ENCODE results near the gene PRG3. TPM values are rescaled to one million over a fixed set of nuclear protein-coding genes. Genes with fewer than 3 reads are reported as not detected.

Gene PRG3
- total RNA-seq, 1 experiment from 2014 or later: not detected

DNA sequence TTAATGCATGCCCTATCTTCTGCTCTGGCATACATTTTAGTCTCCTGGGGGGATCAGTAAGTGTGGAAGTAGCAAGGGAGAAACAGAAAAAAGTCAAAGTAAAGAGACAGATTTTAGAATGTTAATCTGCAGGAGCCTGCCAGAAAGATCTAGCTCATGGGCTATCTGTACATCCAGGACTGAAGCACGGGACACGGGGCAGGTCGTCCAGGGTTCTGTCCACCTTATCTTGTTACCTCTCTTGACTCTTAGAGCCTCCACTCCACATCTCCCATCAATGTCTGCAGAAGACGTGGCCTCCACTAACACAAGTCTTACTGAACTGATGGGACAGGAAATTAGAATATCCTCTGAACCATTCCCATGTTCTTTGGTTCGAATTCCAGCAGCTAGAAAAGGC, 47.7 kb upstream of the PRG3 start (continued):
- TF ChIP-seq, protein P1, sequence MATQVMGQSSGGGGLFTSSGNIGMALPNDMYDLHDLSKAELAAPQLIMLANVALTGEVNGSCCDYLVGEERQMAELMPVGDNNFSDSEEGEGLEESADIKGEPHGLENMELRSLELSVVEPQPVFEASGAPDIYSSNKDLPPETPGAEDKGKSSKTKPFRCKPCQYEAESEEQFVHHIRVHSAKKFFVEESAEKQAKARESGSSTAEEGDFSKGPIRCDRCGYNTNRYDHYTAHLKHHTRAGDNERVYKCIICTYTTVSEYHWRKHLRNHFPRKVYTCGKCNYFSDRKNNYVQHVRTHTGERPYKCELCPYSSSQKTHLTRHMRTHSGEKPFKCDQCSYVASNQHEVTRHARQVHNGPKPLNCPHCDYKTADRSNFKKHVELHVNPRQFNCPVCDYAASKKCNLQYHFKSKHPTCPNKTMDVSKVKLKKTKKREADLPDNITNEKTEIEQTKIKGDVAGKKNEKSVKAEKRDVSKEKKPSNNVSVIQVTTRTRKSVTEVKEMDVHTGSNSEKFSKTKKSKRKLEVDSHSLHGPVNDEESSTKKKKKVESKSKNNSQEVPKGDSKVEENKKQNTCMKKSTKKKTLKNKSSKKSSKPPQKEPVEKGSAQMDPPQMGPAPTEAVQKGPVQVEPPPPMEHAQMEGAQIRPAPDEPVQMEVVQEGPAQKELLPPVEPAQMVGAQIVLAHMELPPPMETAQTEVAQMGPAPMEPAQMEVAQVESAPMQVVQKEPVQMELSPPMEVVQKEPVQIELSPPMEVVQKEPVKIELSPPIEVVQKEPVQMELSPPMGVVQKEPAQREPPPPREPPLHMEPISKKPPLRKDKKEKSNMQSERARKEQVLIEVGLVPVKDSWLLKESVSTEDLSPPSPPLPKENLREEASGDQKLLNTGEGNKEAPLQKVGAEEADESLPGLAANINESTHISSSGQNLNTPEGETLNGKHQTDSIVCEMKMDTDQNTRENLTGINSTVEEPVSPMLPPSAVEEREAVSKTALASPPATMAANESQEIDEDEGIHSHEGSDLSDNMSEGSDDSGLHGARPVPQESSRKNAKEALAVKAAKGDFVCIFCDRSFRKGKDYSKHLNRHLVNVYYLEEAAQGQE (IDR thresholded peaks at IDR 0.05; ENCODE audit: low read depth): no peak
- TF ChIP-seq ZNF274 (IDR thresholded peaks at IDR 0.05; ENCODE audit: low read depth, low read length) (no peak), RAD21 (IDR thresholded peaks at IDR 0.05; ENCODE audit: low read depth) (no peak), ZFX (IDR thresholded peaks at IDR 0.05) (no peak), SIN3A (IDR thresholded peaks at IDR 0.05; ENCODE audit: low read depth) (no peak), EGR1 (IDR thresholded peaks at IDR 0.05; ENCODE audit: low read depth) (no peak), ELF1 (IDR thresholded peaks at IDR 0.05; ENCODE audit: borderline replicate concordance, low read depth) (no peak), TCF7L2 (IDR thresholded peaks at IDR 0.05; ENCODE audit: borderline replicate concordance, extremely low read depth, insufficient read depth, insufficient read length) (no peak), CBX3 (IDR thresholded peaks at IDR 0.05; ENCODE audit: low read depth) (no peak), POLR2AphosphoS5 (IDR thresholded peaks at IDR 0.05; ENCODE audit: low read depth, low read length) (no peak)

DNA sequence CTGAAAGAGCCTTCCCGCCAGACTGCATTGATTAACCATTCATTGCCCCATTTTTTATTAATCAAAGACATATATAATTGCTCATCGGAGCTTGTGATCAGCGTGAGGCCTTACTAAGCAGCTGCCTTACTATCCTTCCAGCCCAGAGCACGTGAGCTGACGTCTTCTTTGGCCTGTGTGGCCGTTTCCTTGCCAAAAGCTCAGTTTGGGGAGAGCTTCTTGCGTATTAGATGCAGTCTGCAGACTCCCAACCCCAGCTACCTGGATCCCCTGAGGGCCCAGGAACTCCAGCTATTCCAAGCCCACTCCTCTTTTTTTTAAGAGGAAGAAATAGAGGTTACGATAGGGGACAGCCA, 46.8 kb upstream of the PRG3 start:
- H3K4me3 ChIP-seq (replicated peaks in 1 of 2; ENCODE audit: low read depth in 1 of 2, low read length in 2 of 2): peak overlapping the region in 1 of 2 experiments; percentile 57; a peak in 2 of 4 replicates
- POLR2A ChIA-PET: no interaction called here
- no peaks in the 10 kb centered on the region; a peak in 1 of 4 replicates for H3K36me3 ChIP-seq (ENCODE audit: control insufficient read depth in 1 of 2, insufficient read depth in 2 of 2, low read length in 2 of 2)
- CTCF ChIA-PET: interaction anchor here (1.0 kb wide), 1 partner anchor 78 kb away, joined by 3 read pairs; no protein-coding TSS in a partner anchor
- H3K79me2 ChIP-seq (ENCODE audit: insufficient read depth, low read length): peaks cover 8% of the 10 kb centered on the region; the same call in 1 of the 2 replicates
- H3K9me2 ChIP-seq (ENCODE audit: insufficient read depth): no peaks in the 10 kb centered on the region
- intact Hi-C loops (cut with micrococcal nuclease): no loop called here
- no peak overlapping the region for H3K9ac ChIP-seq (ENCODE audit: low read length)
- BruUV-seq (replicated peaks): no TSS peak
- peak overlapping the region; percentile 39; the same call in 1 of the 2 replicates for H3K27ac ChIP-seq (ENCODE audit: low read depth, low read length)
- ATAC-seq (no peak), DNase-seq (ENCODE audit: low read depth, low spot score) (no peak)
- RAD21 ChIA-PET (ENCODE audit: low non-redundant PET in 1 of 2, low total read pairs in 2 of 2, uncharacterized antibody in 2 of 2, unreplicated experiment in 2 of 2): no interaction called here
- no peaks in the 10 kb centered on the region for H3K9me3 ChIP-seq (ENCODE audit: control insufficient read depth in 1 of 2, insufficient read depth in 1 of 2, low read depth in 1 of 2, low read length in 2 of 2)
- H3K4me2 ChIP-seq (ENCODE audit: low read length): peak overlapping the region; percentile 75
- H3K4me1 ChIP-seq (ENCODE audit: control insufficient read depth in 1 of 2, insufficient read depth in 2 of 2, low read length in 2 of 2): peaks cover 9 to 21% of the 10 kb centered on the region in 2 experiments
- no peak overlapping the region for H2AFZ ChIP-seq (ENCODE audit: low read depth, low read length, poor library complexity, severe bottlenecking)
- peaks cover 13% of the 10 kb centered on the region for H3K27me3 ChIP-seq (ENCODE audit: insufficient read depth, low read length)
- H4K20me1 ChIP-seq (ENCODE audit: insufficient read depth): no peaks in the 10 kb centered on the region
- TF ChIP-seq ELF1 (IDR thresholded peaks at IDR 0.05; ENCODE audit: borderline replicate concordance, low read depth) (no peak), ZFX (IDR thresholded peaks at IDR 0.05) (no peak), ZNF274 (IDR thresholded peaks at IDR 0.05; ENCODE audit: low read depth, low read length) (no peak), MAX (IDR thresholded peaks at IDR 0.05) (no peak), ATF3 (IDR thresholded peaks at IDR 0.05) (no peak), TCF7L2 (IDR thresholded peaks at IDR 0.05; ENCODE audit: borderline replicate concordance, extremely low read depth, insufficient read depth, insufficient read length) (no peak), POLR2AphosphoS5 (IDR thresholded peaks at IDR 0.05; ENCODE audit: low read depth, low read length) (no peak), YY1 (IDR thresholded peaks at IDR 0.05; ENCODE audit: extremely low read depth, insufficient replicate concordance, low read depth, low read length) (no peak), EZH2 (IDR thresholded peaks at IDR 0.05) (no peak), FOSL1 (IDR thresholded peaks at IDR 0.05; ENCODE audit: low read depth) (no peak), ZBTB33 (IDR thresholded peaks at IDR 0.05; ENCODE audit: extremely low read depth, insufficient replicate concordance, low read length) (no peak), JUND (IDR thresholded peaks at IDR 0.05) (no peak), RAD21 (IDR thresholded peaks at IDR 0.05; ENCODE audit: low read depth) (no peak)
